HG03457 (cell line): Measurements from ENCODE around the gene HES4.

Experiments
- ATAC-seq: cut with Tn5 transposase; IDR thresholded peaks from one replicate; pipeline ENCODE4 v1.9.1; 2021; ENCODE audit warnings: moderate number of reproducible peaks; ENCODE audit not compliant: unreplicated experiment

The HES4 gene

GRCh38 chr1:999725-1000356 is at the start of gene HES4:
HES4 (minus strand) TSS chr1:1000097; CDS start chr1:999973, 124 bp downstream.
- ATAC-seq, result no peak

- no peak for ATAC-seq
Observed at GRCh38 chr1:1048765-1049164, 48.9 kb upstream of the HES4 start.

GRCh38 chr1:1047963-1048362 is 48.1 kb upstream of the HES4 start:
- ATAC-seq, result no peak

- ATAC-seq, result no peak
Observed at GRCh38 chr1:1047407-1047806, 47.5 kb upstream of the HES4 start.

- ATAC-seq, result no peak
Observed at GRCh38 chr1:1046767-1047166, 46.9 kb upstream of the HES4 start.

GRCh38 chr1:1046243-1046642 is 46.3 kb upstream of the HES4 start:
- ATAC-seq, result no peak

- ATAC-seq, result no peak
Observed at GRCh38 chr1:1045129-1045528, 45.2 kb upstream of the HES4 start.

- no peak for ATAC-seq
Observed at GRCh38 chr1:1044455-1045078, 44.7 kb upstream of the HES4 start.

- ATAC-seq, result no peak
Observed at GRCh38 chr1:1043921-1044320, 44.0 kb upstream of the HES4 start.

GRCh38 chr1:1043411-1043810 is 43.5 kb upstream of the HES4 start:
- no peak for ATAC-seq

GRCh38 chr1:1042835-1043234 is 42.9 kb upstream of the HES4 start:
- no peak for ATAC-seq

- ATAC-seq, result no peak
Observed at GRCh38 chr1:1041873-1042272, 42.0 kb upstream of the HES4 start.

GRCh38 chr1:1041092-1041523 is 41.2 kb upstream of the HES4 start:
- ATAC-seq, result no peak

GRCh38 chr1:1040004-1040991 is 40.4 kb upstream of the HES4 start:
- ATAC-seq, result no peak

- no peak for ATAC-seq
Observed at GRCh38 chr1:1039145-1039910, 39.4 kb upstream of the HES4 start.

- no peak for ATAC-seq
Observed at GRCh38 chr1:1038694-1039093, 38.8 kb upstream of the HES4 start.

- no peak for ATAC-seq
Observed at GRCh38 chr1:1037366-1038327, 37.8 kb upstream of the HES4 start.

GRCh38 chr1:1035291-1035943 is 35.5 kb upstream of the HES4 start:
- no peak for ATAC-seq

GRCh38 chr1:1034439-1034781 is 34.5 kb upstream of the HES4 start:
- no peak for ATAC-seq
